Endodermal cell (in vitro differentiated cells): ENCODE results near the gene SUPT7L. TPM values are rescaled to one million over a fixed set of nuclear protein-coding genes. Genes with fewer than 3 reads are reported as not detected.
A peak's percentile ranks its signal among the peaks of the same experiment; 100 is the strongest.

Source experiments
- DNase-seq: peaks from one replicate; pipeline ENCODE4 v3.0.0-alpha.2; 2017
- H3K27ac ChIP-seq: 2 replicates; pipeline ENCODE4 v1.5.1; 2013; ENCODE audit warnings: mild to moderate bottlenecking, low read depth, low read length, moderate library complexity
- H3K27me3 ChIP-seq: 2 replicates; pipeline ENCODE4 v1.6.1; 2013; ENCODE audit warnings: mild to moderate bottlenecking, low read length, moderate library complexity; ENCODE audit not compliant: insufficient read depth, control insufficient read depth, poor library complexity, severe bottlenecking
- H3K36me3 ChIP-seq: 2 replicates; pipeline ENCODE4 v1.7.0; 2013; ENCODE audit warnings: mild to moderate bottlenecking, low read length, moderate library complexity; ENCODE audit not compliant: control insufficient read depth, insufficient read depth
- H3K4me1 ChIP-seq: one replicate; pipeline ENCODE4 v1.7.0; 2013; ENCODE audit warnings: low read length; ENCODE audit not compliant: control insufficient read depth, insufficient read depth
- H3K4me3 ChIP-seq: 2 replicates; pipeline ENCODE4 v1.5.1; 2013; ENCODE audit warnings: mild to moderate bottlenecking, low read length, moderate library complexity
- H3K9ac ChIP-seq: 2 replicates; pipeline ENCODE4 v1.6.1; 2013; ENCODE audit warnings: mild to moderate bottlenecking, low read length, moderate library complexity; ENCODE audit not compliant: poor library complexity, severe bottlenecking; ENCODE audit errors: extremely low read depth
- H3K9me3 ChIP-seq: 2 replicates; pipeline ENCODE4 v1.6.1; 2013; ENCODE audit warnings: mild to moderate bottlenecking, low read length, moderate library complexity; ENCODE audit not compliant: control insufficient read depth
- H3K27ac Mint-ChIP-seq: 2 replicates; pipeline ENCODE4 v1.8.0; 2020; ENCODE audit warnings: mixed read lengths
- H3K27me3 Mint-ChIP-seq: 2 replicates; pipeline ENCODE4 v1.8.0; 2021; ENCODE audit warnings: mild to moderate bottlenecking, mixed read lengths; ENCODE audit not compliant: insufficient read depth
- H3K36me3 Mint-ChIP-seq: 2 replicates; pipeline ENCODE4 v1.8.0; 2020; ENCODE audit warnings: low read depth, mixed read lengths
- H3K4me1 Mint-ChIP-seq: 2 replicates; pipeline ENCODE4 v1.8.0; 2020; ENCODE audit warnings: mixed read lengths
- H3K4me3 Mint-ChIP-seq: 2 replicates; pipeline ENCODE4 v1.8.0; 2020; ENCODE audit warnings: mild to moderate bottlenecking, moderate library complexity, mixed read lengths
- H3K9me3 Mint-ChIP-seq: 2 replicates; pipeline ENCODE4 v1.8.0; 2020; ENCODE audit warnings: mild to moderate bottlenecking, mixed read lengths
- WGBS, 2 experiments: methylation state at CpG; one replicate each; pipeline versions ENCODE4 v1.1.5 to v1.1.7; 2013; ENCODE audit warnings: missing lambda C conversion rate in 2 of 2, mixed read lengths in 1 of 2; ENCODE audit not compliant: insufficient coverage in 1 of 2, insufficient read length in 1 of 2; 5-methylcytosine and 5-hydroxymethylcytosine counted together
- total RNA-seq, 2 donors: library from RNA; stranded (reverse); fragmentation: NEBNext Ultra II Directional in 1 of 2; extraction: Animal tissue kit (Norgen Biotek cat#: 25700) in 1 of 2; gene quantifications; 2 replicates in 1 of 2; 3 replicates in 1 of 2; pipeline ENCODE4 v1.2.1, GENCODE V29; 2021
- TF ChIP-seq, protein P1 (sequence below): fragments of 200-600 bp; sonication (generic); conservative IDR thresholded peaks from 2 replicates; pipeline ENCODE4 v1.5.0; 2021; ENCODE audit warnings: antibody characterized with exemption, mild to moderate bottlenecking

SUPT7L gene
- total RNA-seq, 2 donors from 2014 or later: 43.3 to 43.9 TPM

DNA sequence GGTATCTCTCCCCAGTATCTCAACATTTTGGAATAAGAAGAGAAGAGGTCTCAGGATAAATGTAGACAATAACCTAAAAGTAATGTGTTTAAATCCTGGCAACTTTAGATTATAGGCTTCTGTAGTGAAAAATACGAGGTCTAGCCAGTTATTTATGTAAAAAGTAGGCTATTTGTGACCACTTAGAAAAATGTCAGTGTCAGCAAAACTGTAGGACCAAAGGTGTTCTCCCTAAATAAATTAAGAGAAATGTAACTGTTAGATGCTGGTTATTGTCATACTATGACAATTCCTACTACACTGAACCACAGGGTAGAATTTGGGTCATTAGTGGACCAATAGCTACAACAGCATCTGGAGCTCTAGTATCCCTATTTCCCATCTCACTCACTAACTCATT lies 2.0 kb downstream of the SUPT7L start:
- Mint-ChIP-seq H3K9me3 (no peaks in the 10 kb centered on the region), H3K36me3 (peaks cover 44% of the 10 kb centered on the region), H3K4me3 (no peak overlapping the region), H3K27ac (no peak overlapping the region), H3K27me3 (no peaks in the 10 kb centered on the region), H3K4me1 (peaks cover 15% of the 10 kb centered on the region)
- TF ChIP-seq, protein P1, sequence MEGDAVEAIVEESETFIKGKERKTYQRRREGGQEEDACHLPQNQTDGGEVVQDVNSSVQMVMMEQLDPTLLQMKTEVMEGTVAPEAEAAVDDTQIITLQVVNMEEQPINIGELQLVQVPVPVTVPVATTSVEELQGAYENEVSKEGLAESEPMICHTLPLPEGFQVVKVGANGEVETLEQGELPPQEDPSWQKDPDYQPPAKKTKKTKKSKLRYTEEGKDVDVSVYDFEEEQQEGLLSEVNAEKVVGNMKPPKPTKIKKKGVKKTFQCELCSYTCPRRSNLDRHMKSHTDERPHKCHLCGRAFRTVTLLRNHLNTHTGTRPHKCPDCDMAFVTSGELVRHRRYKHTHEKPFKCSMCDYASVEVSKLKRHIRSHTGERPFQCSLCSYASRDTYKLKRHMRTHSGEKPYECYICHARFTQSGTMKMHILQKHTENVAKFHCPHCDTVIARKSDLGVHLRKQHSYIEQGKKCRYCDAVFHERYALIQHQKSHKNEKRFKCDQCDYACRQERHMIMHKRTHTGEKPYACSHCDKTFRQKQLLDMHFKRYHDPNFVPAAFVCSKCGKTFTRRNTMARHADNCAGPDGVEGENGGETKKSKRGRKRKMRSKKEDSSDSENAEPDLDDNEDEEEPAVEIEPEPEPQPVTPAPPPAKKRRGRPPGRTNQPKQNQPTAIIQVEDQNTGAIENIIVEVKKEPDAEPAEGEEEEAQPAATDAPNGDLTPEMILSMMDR: no peak
- no peak for DNase-seq
- Histone ChIP-seq H3K9ac (no peak overlapping the region), H3K4me1 (no peaks in the 10 kb centered on the region), H3K36me3 (peaks cover 55% of the 10 kb centered on the region), H3K4me3 (peak overlapping the region; percentile 87), H3K27me3 (no peaks in the 10 kb centered on the region), H3K27ac (no peak overlapping the region), H3K9me3 (no peaks in the 10 kb centered on the region)
- WGBS, 2 experiments: 92 to 100% methylated on average over 1 of the region's 1 CpG

DNA sequence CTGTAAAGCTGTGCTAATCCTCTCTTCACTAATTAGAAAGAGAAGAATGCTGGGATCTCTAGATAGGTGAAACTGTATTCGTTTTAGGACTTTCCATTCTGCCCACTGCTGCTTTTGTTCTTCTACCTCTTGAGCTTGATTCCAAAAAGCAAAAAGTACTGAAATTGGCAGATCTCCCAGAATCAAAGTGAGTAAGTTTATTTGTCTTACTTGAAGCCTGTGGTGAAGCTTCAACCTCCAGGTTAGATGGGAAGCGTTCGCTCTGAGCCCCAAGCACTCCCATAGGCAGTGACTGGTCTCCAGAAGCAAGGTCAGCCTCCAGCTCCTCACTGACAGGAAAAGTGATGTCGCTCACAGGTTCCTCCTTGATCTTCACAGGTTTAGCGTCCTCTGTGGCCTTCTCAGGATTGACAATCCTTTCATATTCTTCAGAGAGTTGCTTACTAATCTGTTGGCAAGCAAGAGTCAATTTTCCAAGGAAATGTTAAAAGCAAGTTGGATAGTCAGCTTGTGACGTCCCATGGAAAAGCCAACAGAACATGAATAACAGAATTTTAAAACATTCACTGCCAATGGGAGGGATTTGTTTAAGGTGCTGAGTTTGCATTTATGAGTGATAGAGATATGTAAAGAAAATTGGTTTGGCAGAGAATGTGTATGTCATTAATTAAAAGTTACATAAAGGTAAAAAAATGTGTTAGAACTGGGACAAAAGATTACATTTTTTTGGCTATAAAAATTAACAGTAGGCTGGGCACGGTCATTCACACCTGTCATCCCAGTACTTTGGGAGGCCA lies 8.1 kb downstream of the SUPT7L start:
- H3K27ac Mint-ChIP-seq: peak overlapping the region; percentile 63

DNA sequence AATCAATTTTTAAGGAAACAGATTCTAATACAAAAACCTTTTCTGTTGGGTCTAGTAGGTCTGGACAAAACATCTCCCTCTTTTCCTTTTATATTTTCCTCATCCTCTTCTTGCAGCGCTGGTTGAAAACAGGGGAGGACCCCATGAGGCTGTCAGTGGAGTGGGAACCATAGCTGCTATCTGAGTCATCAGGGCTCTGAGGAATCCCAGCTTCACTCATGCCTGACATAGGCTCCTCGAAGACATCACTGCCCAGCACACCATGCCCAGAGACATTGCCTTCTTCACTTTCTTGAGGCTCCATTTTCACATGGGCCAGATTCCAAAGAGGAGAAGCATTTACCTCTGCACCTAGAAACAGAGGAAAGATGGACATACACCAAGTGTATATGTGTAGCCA lies 10.0 kb downstream of the SUPT7L start:
- Histone ChIP-seq H3K4me1 (peaks cover 4% of the 10 kb centered on the region), H3K36me3 (peaks cover 84% of the 10 kb centered on the region), H3K4me3 (no peak overlapping the region), H3K9ac (no peak overlapping the region), H3K9me3 (no peaks in the 10 kb centered on the region), H3K27ac (no peak overlapping the region), H3K27me3 (no peaks in the 10 kb centered on the region)
- Mint-ChIP-seq H3K36me3 (peaks cover 70% of the 10 kb centered on the region), H3K4me3 (no peak overlapping the region), H3K27ac (no peak overlapping the region), H3K27me3 (no peaks in the 10 kb centered on the region), H3K9me3 (no peaks in the 10 kb centered on the region), H3K4me1 (peaks cover 10% of the 10 kb centered on the region)
- TF ChIP-seq, protein P1: no peak
- no peak for DNase-seq
- 91 to 92% methylated on average over 2 of the region's 2 CpGs for WGBS, 2 experiments

More for the DNA sequence above, 8.1 kb downstream of the SUPT7L start:
- Mint-ChIP-seq H3K4me3 (no peak overlapping the region), H3K4me1 (peaks cover 10% of the 10 kb centered on the region), H3K36me3 (peaks cover 65% of the 10 kb centered on the region), H3K9me3 (no peaks in the 10 kb centered on the region), H3K27me3 (no peaks in the 10 kb centered on the region)
- peak; percentile 52 for DNase-seq
- TF ChIP-seq, protein P1: peak; percentile 33
- peaks cover 4% of the 10 kb centered on the region for H3K4me1 ChIP-seq
- 77 to 91% methylated on average over 6 to 7 of the region's 7 CpGs for WGBS, 2 experiments
- H3K27ac ChIP-seq: no peak overlapping the region
- H3K9ac ChIP-seq: no peak overlapping the region
- H3K27me3 ChIP-seq: no peaks in the 10 kb centered on the region
- H3K9me3 ChIP-seq: no peaks in the 10 kb centered on the region
- H3K4me3 ChIP-seq: no peak overlapping the region
- H3K36me3 ChIP-seq: peaks cover 86% of the 10 kb centered on the region
